ENCODE data around the gene CAMKK1. TPM values are rescaled to one million over a fixed set of nuclear protein-coding genes. Genes with fewer than 3 reads are reported as not detected.

Gene CAMKK1
- total RNA-seq, 1 experiment from 2014 or later: 10.1 TPM

- Histone ChIP-seq H2AFZ (ENCODE audit: low read length) (no peak overlapping the region), H3K4me3 (ENCODE audit: low read length) (no peak overlapping the region), H3K36me3 (ENCODE audit: low read depth, low read length) (no peaks in the 10 kb centered on the region; the same call in 1 of the 2 replicates), H3K27me3 (ENCODE audit: low read length) (no peaks in the 10 kb centered on the region), H3K4me1 (ENCODE audit: insufficient read depth, low read length) (no peaks in the 10 kb centered on the region), H3K27ac (ENCODE audit: low read length) (no peak overlapping the region), H3K9ac (ENCODE audit: low read length) (no peak overlapping the region), H3K9me2 (replicated peaks; ENCODE audit: low read length) (no peaks in the 10 kb centered on the region), H3K4me2 (ENCODE audit: low read length) (no peak overlapping the region), H3K79me2 (ENCODE audit: low read length) (no peaks in the 10 kb centered on the region), H4K20me1 (ENCODE audit: low read length) (no peaks in the 10 kb centered on the region), H3K9me3 (ENCODE audit: low read length) (no peaks in the 10 kb centered on the region), H3F3A (ENCODE audit: low read length, unreplicated experiment) (no peaks in the 10 kb centered on the region)
- BruUV-seq (replicated peaks): no TSS peak
- CTCF ChIA-PET: interaction anchor here (0.7 kb wide), 1 partner anchor 33 kb away, joined by 3 read pairs; the partner anchor contains the start of gene NCBP3
- POLR2A ChIA-PET (ENCODE audit: unreplicated experiment): no interaction called here
- ATAC-seq (no peak), DNase-seq (no peak)
- intact Hi-C loops (cut with micrococcal nuclease): no loop called here
- TF ChIP-seq EZH2phosphoT487 (IDR thresholded peaks at IDR 0.05; ENCODE audit: borderline replicate concordance, low read length) (no peak), EZH2 (IDR thresholded peaks at IDR 0.05; ENCODE audit: low read length, unreplicated experiment) (no peak), CTCF (conservative IDR thresholded peaks at IDR 0.05; ENCODE audit: low read depth, low read length) (no peak)
Observed at GRCh38 chr17:3879591-3880417, 13.0 kb downstream of the CAMKK1 start.

GRCh38 chr17:3879186-3879585, 13.7 kb downstream of the CAMKK1 start:
- no peak overlapping the region for H3K4me3 ChIP-seq (ENCODE audit: low read length)
- peaks cover under 1% of the 10 kb centered on the region for H3K36me3 ChIP-seq (ENCODE audit: low read depth, low read length)
- CTCF ChIA-PET: no interaction called here
- H3K79me2 ChIP-seq (ENCODE audit: low read length): no peaks in the 10 kb centered on the region
- intact Hi-C loops (cut with micrococcal nuclease): no loop called here
- TF ChIP-seq EZH2phosphoT487 (IDR thresholded peaks at IDR 0.05; ENCODE audit: borderline replicate concordance, low read length) (no peak), EZH2 (IDR thresholded peaks at IDR 0.05; ENCODE audit: low read length, unreplicated experiment) (no peak), CTCF (conservative IDR thresholded peaks at IDR 0.05; ENCODE audit: low read depth, low read length) (no peak)
- no peaks in the 10 kb centered on the region for H3K9me3 ChIP-seq (ENCODE audit: low read length)
- no peaks in the 10 kb centered on the region for H3K27me3 ChIP-seq (ENCODE audit: low read length)
- H3K9ac ChIP-seq (ENCODE audit: low read length): no peak overlapping the region
- H3K27ac ChIP-seq (ENCODE audit: low read length): no peak overlapping the region
- ATAC-seq (no peak), DNase-seq (no peak)
- H3K9me2 ChIP-seq (replicated peaks; ENCODE audit: low read length): no peaks in the 10 kb centered on the region
- no peaks in the 10 kb centered on the region for H3K4me1 ChIP-seq (ENCODE audit: insufficient read depth, low read length)
- no peak overlapping the region for H3K4me2 ChIP-seq (ENCODE audit: low read length)
- no peaks in the 10 kb centered on the region for H3F3A ChIP-seq (ENCODE audit: low read length, unreplicated experiment)
- BruUV-seq (replicated peaks): no TSS peak
- POLR2A ChIA-PET (ENCODE audit: unreplicated experiment): no interaction called here
- no peaks in the 10 kb centered on the region for H4K20me1 ChIP-seq (ENCODE audit: low read length)
- no peak overlapping the region for H2AFZ ChIP-seq (ENCODE audit: low read length)

GRCh38 chr17:3877220-3877619, 15.6 kb downstream of the CAMKK1 start:
- POLR2A ChIA-PET (ENCODE audit: unreplicated experiment): no interaction called here

More at GRCh38 chr17:3877220-3877619, 15.6 kb downstream of the CAMKK1 start:
- Histone ChIP-seq H3F3A (ENCODE audit: low read length, unreplicated experiment) (no peaks in the 10 kb centered on the region), H3K4me1 (ENCODE audit: insufficient read depth, low read length) (no peaks in the 10 kb centered on the region), H3K27me3 (ENCODE audit: low read length) (no peaks in the 10 kb centered on the region), H3K9me3 (ENCODE audit: low read length) (no peaks in the 10 kb centered on the region), H4K20me1 (ENCODE audit: low read length) (no peaks in the 10 kb centered on the region), H3K27ac (ENCODE audit: low read length) (no peak overlapping the region), H3K4me2 (ENCODE audit: low read length) (no peak overlapping the region), H3K36me3 (ENCODE audit: low read depth, low read length) (peaks cover 4% of the 10 kb centered on the region), H3K79me2 (ENCODE audit: low read length) (no peaks in the 10 kb centered on the region), H3K9ac (ENCODE audit: low read length) (no peak overlapping the region), H2AFZ (ENCODE audit: low read length) (no peak overlapping the region), H3K4me3 (ENCODE audit: low read length) (no peak overlapping the region), H3K9me2 (replicated peaks; ENCODE audit: low read length) (no peaks in the 10 kb centered on the region)
- TF ChIP-seq CTCF (conservative IDR thresholded peaks at IDR 0.05; ENCODE audit: low read depth, low read length) (no peak), EZH2phosphoT487 (IDR thresholded peaks at IDR 0.05; ENCODE audit: borderline replicate concordance, low read length) (no peak), EZH2 (IDR thresholded peaks at IDR 0.05; ENCODE audit: low read length, unreplicated experiment) (no peak)
- CTCF ChIA-PET: no interaction called here
- ATAC-seq (no peak), DNase-seq (no peak)
- intact Hi-C loops (cut with micrococcal nuclease): no loop called here
- no TSS peak for BruUV-seq (replicated peaks)

Measured in PC-3 (cell line).